Activated CD8-positive, alpha-beta memory T cell treated with anti-CD3 and anti-CD28 coated beads, Interleukin-2, amount 50 U/mL, for 4 hours (primary cell): ENCODE data around the gene KRT25.
A peak's percentile ranks its signal among the peaks of the same experiment; 100 is the strongest.

Source experiments
- DNase-seq: peaks from one replicate; pipeline ENCODE4 v3.0.0-alpha.2; 2020

Gene KRT25

GRCh38 chr17:40755231-40755630, at the start of gene KRT25:
TSS of gene KRT25 (minus strand) at chr17:40755331. CDS start at chr17:40755271, 60 bp downstream.
- DNase-seq, result no peak

- peak; percentile 75 for DNase-seq
Observed at GRCh38 chr17:40803617-40804082, 48.5 kb upstream of the KRT25 start.

- no peak for DNase-seq
Observed at GRCh38 chr17:40801157-40801556, 46.0 kb upstream of the KRT25 start.

GRCh38 chr17:40800381-40800780, 45.2 kb upstream of the KRT25 start:
- no peak for DNase-seq

GRCh38 chr17:40799859-40800258, 44.7 kb upstream of the KRT25 start, which contains the start of gene KRT28:
TSS of gene KRT28 (minus strand) at chr17:40799959. CDS start at chr17:40799893, 66 bp downstream.
- DNase-seq, result no peak

- DNase-seq, result no peak
Observed at GRCh38 chr17:40796846-40797245, 41.7 kb upstream of the KRT25 start.

- no peak for DNase-seq
Observed at GRCh38 chr17:40795019-40795667, 40.0 kb upstream of the KRT25 start.

GRCh38 chr17:40794466-40794865, 39.3 kb upstream of the KRT25 start:
- no peak for DNase-seq

GRCh38 chr17:40793832-40794231, 38.7 kb upstream of the KRT25 start:
- no peak for DNase-seq

GRCh38 chr17:40791787-40792436, 36.8 kb upstream of the KRT25 start:
- no peak for DNase-seq

GRCh38 chr17:40791111-40791510, 36.0 kb upstream of the KRT25 start:
- DNase-seq, result no peak

- DNase-seq, result no peak
Observed at GRCh38 chr17:40782450-40782849, 27.3 kb upstream of the KRT25 start, which contains the start of gene KRT27. TSS of gene KRT27 (minus strand) at chr17:40782550. CDS start at chr17:40782493, 57 bp downstream.

- DNase-seq, result no peak
Observed at GRCh38 chr17:40779181-40779909, 24.2 kb upstream of the KRT25 start.

GRCh38 chr17:40778461-40778860, 23.3 kb upstream of the KRT25 start:
- DNase-seq, result no peak

GRCh38 chr17:40777971-40778370, 22.8 kb upstream of the KRT25 start:
- DNase-seq, result no peak

GRCh38 chr17:40777459-40777858, 22.3 kb upstream of the KRT25 start:
- no peak for DNase-seq

- no peak for DNase-seq
Observed at GRCh38 chr17:40775945-40776344, 20.8 kb upstream of the KRT25 start.

- no peak for DNase-seq
Observed at GRCh38 chr17:40772101-40772500, 17.0 kb upstream of the KRT25 start, which contains the start of gene KRT26. TSS of gene KRT26 (minus strand) at chr17:40772201. CDS start at chr17:40772113, 88 bp downstream.

GRCh38 chr17:40765657-40766056, 10.5 kb upstream of the KRT25 start:
- DNase-seq, result no peak

- DNase-seq, result no peak
Observed at GRCh38 chr17:40763752-40764151, 8.6 kb upstream of the KRT25 start.

GRCh38 chr17:40760105-40761016, 5.2 kb upstream of the KRT25 start:
- DNase-seq, result no peak

GRCh38 chr17:40753804-40754203, 1.3 kb downstream of the KRT25 start:
- DNase-seq, result no peak
